DND-41 (cell line): ENCODE measurements around the gene STAC.

Experiments used
- ATAC-seq: fragments of 200-7000 bp; cut with Tn5 transposase; 3 replicates; pipeline ENCODE4 v1.9.1; 2021; ENCODE audit warnings: low read depth; ENCODE audit not compliant: insufficient read depth
- DNase-seq: peaks from one replicate; pipeline ENCODE4 v3.0.0-alpha.2; 2020
- H2AFZ ChIP-seq: 2 replicates; pipeline ENCODE4 v1.6.0; 2012; ENCODE audit warnings: low read depth, low read length
- H3K27ac ChIP-seq: 2 replicates; pipeline ENCODE4 v1.5.1; 2012; ENCODE audit warnings: low read length, inconsistent platforms
- H3K27me3 ChIP-seq: fragments of 200-600 bp; sonication (generic); 2 replicates; pipeline ENCODE4 v1.6.0; 2012; ENCODE audit warnings: low read length, mild to moderate bottlenecking, inconsistent platforms; ENCODE audit not compliant: insufficient read depth, poor library complexity
- H3K36me3 ChIP-seq: 2 replicates; pipeline ENCODE4 v1.5.1; 2012; ENCODE audit warnings: low read length, inconsistent platforms; ENCODE audit not compliant: insufficient read depth
- H3K4me1 ChIP-seq: 2 replicates; pipeline ENCODE4 v1.5.1; 2012; ENCODE audit warnings: mild to moderate bottlenecking, low read length; ENCODE audit not compliant: insufficient read depth
- H3K4me2 ChIP-seq: 2 replicates; pipeline ENCODE4 v1.6.0; 2012; ENCODE audit warnings: mild to moderate bottlenecking, moderate library complexity, low read length, inconsistent platforms; ENCODE audit not compliant: insufficient read depth
- H3K4me3 ChIP-seq, 2 experiments: fragments of 200-600 bp in 1 of 2; shearing (Covaris generic) in 1 of 2; 2 replicates each; pipeline ENCODE4 v1.5.1; 2012 to 2016; ENCODE audit warnings: inconsistent platforms in 2 of 2, low read length in 2 of 2, mild to moderate bottlenecking in 2 of 2, low read depth in 1 of 2, moderate library complexity in 1 of 2
- H3K79me2 ChIP-seq: 2 replicates; pipeline ENCODE4 v1.6.0; 2012; ENCODE audit warnings: low read length, inconsistent platforms; ENCODE audit not compliant: insufficient read depth
- H3K9ac ChIP-seq: 2 replicates; pipeline ENCODE4 v1.6.0; 2012; ENCODE audit warnings: low read depth, mild to moderate bottlenecking, inconsistent platforms, low read length, moderate library complexity
- H3K9me3 ChIP-seq: 2 replicates; pipeline ENCODE4 v1.5.1; 2012; ENCODE audit warnings: low read length, moderate library complexity, mild to moderate bottlenecking, inconsistent platforms; ENCODE audit not compliant: insufficient read depth, severe bottlenecking
- H4K20me1 ChIP-seq: 2 replicates; pipeline ENCODE4 v1.6.0; 2012; ENCODE audit warnings: low read length; ENCODE audit not compliant: insufficient read depth
- EZH2 ChIP-seq: IDR thresholded peaks from 3 replicates; pipeline ENCODE4 v1.6.1; 2012; ENCODE audit warnings: borderline replicate concordance, low read depth, mild to moderate bottlenecking, moderate library complexity, low read length, inconsistent platforms; ENCODE audit not compliant: severe bottlenecking
- TF ChIP-seq, protein P1 (sequence below): IDR thresholded peaks from 2 replicates; pipeline ENCODE4 v1.5.1; 2012; ENCODE audit warnings: borderline replicate concordance, low read length, moderate library complexity, mild to moderate bottlenecking; ENCODE audit not compliant: poor library complexity, severe bottlenecking; ENCODE audit errors: extremely low read depth

The STAC gene

GRCh38 chr3:36393563-36393962 is 13.3 kb downstream of the STAC start:
- no peak for TF ChIP-seq EZH2
- TF ChIP-seq, protein P1, sequence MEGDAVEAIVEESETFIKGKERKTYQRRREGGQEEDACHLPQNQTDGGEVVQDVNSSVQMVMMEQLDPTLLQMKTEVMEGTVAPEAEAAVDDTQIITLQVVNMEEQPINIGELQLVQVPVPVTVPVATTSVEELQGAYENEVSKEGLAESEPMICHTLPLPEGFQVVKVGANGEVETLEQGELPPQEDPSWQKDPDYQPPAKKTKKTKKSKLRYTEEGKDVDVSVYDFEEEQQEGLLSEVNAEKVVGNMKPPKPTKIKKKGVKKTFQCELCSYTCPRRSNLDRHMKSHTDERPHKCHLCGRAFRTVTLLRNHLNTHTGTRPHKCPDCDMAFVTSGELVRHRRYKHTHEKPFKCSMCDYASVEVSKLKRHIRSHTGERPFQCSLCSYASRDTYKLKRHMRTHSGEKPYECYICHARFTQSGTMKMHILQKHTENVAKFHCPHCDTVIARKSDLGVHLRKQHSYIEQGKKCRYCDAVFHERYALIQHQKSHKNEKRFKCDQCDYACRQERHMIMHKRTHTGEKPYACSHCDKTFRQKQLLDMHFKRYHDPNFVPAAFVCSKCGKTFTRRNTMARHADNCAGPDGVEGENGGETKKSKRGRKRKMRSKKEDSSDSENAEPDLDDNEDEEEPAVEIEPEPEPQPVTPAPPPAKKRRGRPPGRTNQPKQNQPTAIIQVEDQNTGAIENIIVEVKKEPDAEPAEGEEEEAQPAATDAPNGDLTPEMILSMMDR, result no peak
- Histone ChIP-seq H3K27me3 (peaks cover 4% of the 10 kb centered on the region), H2AFZ (no peak overlapping the region), H3K9ac (no peak overlapping the region), H3K27ac (no peak overlapping the region), H4K20me1 (no peaks in the 10 kb centered on the region), H3K4me3 (no peak overlapping the region), H3K4me1 (no peaks in the 10 kb centered on the region), H3K9me3 (no peaks in the 10 kb centered on the region), H3K79me2 (no peaks in the 10 kb centered on the region), H3K36me3 (no peaks in the 10 kb centered on the region), H3K4me2 (no peak overlapping the region)
- DNase-seq (no peak), ATAC-seq (no peak)

GRCh38 chr3:36394176-36394575 is 13.9 kb downstream of the STAC start:
- TF ChIP-seq EZH2, result no peak
- TF ChIP-seq, protein P1, result no peak
- Histone ChIP-seq H3K9ac (no peak overlapping the region), H3K27me3 (peaks cover 2% of the 10 kb centered on the region), H3K4me1 (no peaks in the 10 kb centered on the region), H3K79me2 (no peaks in the 10 kb centered on the region), H2AFZ (no peak overlapping the region), H3K27ac (no peak overlapping the region), H3K36me3 (no peaks in the 10 kb centered on the region), H4K20me1 (no peaks in the 10 kb centered on the region), H3K4me2 (no peak overlapping the region), H3K4me3 (no peak overlapping the region), H3K9me3 (no peaks in the 10 kb centered on the region)
- DNase-seq (no peak), ATAC-seq (no peak)

GRCh38 chr3:36397841-36398240 is 17.5 kb downstream of the STAC start:
- TF ChIP-seq, protein P1, result no peak
- TF ChIP-seq EZH2, result no peak
- Histone ChIP-seq H3K4me2 (no peak overlapping the region), H3K4me3 (no peak overlapping the region), H3K27me3 (peaks cover 9% of the 10 kb centered on the region), H3K79me2 (no peaks in the 10 kb centered on the region), H3K4me1 (no peaks in the 10 kb centered on the region), H3K36me3 (no peaks in the 10 kb centered on the region), H3K9ac (no peak overlapping the region), H3K27ac (no peak overlapping the region), H3K9me3 (no peaks in the 10 kb centered on the region), H4K20me1 (no peaks in the 10 kb centered on the region), H2AFZ (no peak overlapping the region)
- no peak for DNase-seq
- no peak for ATAC-seq

DNA sequence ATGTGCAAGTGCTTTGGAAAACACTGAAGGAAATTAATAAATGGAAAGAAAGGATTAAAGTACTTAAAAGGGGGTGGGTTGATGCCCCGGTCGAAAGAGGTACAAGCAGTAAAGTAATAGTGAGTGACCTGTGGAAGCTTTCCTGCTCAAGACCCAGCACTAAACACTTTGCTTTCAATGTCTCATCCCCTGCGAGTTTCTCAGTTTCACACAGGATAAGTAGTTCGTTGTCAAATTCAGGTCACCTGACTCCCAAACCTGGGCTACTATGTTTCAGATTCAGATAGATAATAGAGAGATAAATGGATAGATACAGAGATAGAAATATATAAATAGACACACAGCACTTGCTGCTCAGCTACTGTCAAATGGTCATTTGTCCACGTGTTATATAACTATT is 19.6 kb downstream of the STAC start:
- no peaks in the 10 kb centered on the region for H3K9me3 ChIP-seq
- no peak overlapping the region for H3K27ac ChIP-seq
- H3K79me2 ChIP-seq, result no peaks in the 10 kb centered on the region
- DNase-seq (no peak), ATAC-seq (no peak)
- H3K27me3 ChIP-seq, result peaks cover 9% of the 10 kb centered on the region
- no peaks in the 10 kb centered on the region for H3K36me3 ChIP-seq
- TF ChIP-seq EZH2, result no peak
- TF ChIP-seq, protein P1, result no peak
- H3K4me1 ChIP-seq, result no peaks in the 10 kb centered on the region
- no peak overlapping the region for H3K4me3 ChIP-seq
- H4K20me1 ChIP-seq, result no peaks in the 10 kb centered on the region
- H3K9ac ChIP-seq, result no peak overlapping the region
- H2AFZ ChIP-seq, result no peak overlapping the region
- H3K4me2 ChIP-seq, result no peak overlapping the region
